ENCODE data around the gene FBP1. TPM values are rescaled to one million over a fixed set of nuclear protein-coding genes. Genes with fewer than 3 reads are reported as not detected.

The FBP1 gene
- total RNA-seq, 1 experiment from 2014 or later = 2.3 TPM

- POLR2A ChIA-PET = no interaction called here
- no peak overlapping the region for H3K27ac Mint-ChIP-seq (ENCODE audit: unreplicated experiment)
These were observed 9.0 kb downstream of the FBP1 start for GRCh38 chr9:94630281-94630680.

DNA sequence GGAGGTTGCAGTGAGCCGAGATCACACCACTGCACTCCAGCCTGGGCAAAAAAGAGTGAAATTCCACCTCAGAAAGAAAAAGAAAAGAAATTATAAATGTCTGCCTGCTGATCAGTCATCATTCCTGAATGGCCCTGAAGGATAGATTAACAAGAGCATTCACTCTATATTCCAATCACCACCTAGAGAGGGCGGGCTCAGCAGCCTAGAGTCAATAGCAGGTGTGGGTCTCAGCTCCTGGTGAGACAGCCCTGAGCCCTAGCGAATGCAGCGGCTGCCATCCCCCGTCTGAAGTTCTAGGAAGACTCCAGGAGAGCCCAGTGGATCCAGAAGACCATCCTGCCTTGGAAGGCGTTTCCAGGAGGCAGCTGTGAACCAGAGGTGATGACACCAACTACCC is 12.0 kb downstream of the FBP1 start:
- Histone ChIP-seq H3K4me3 (ENCODE audit: low read depth, low read length) (no peak overlapping the region), H3K9me3 (no peaks in the 10 kb centered on the region), H3K27me3 (replicated peaks; ENCODE audit: control insufficient read depth, insufficient read depth, low read length) (no peaks in the 10 kb centered on the region), H3K36me3 (ENCODE audit: control insufficient read depth, insufficient read depth, low read length) (no peaks in the 10 kb centered on the region), H3K4me1 (peaks cover 6% of the 10 kb centered on the region)
- BruUV-seq (replicated peaks) = no TSS peak
- H3K9me3 Mint-ChIP-seq (ENCODE audit: unreplicated experiment) = no peaks in the 10 kb centered on the region
- no peak for TF ChIP-seq CTCF (IDR thresholded peaks at IDR 0.05; ENCODE audit: insufficient read depth in 1 of 2, low read depth in 1 of 2, low read length in 1 of 2, severe bottlenecking in 1 of 2, unreplicated experiment in 1 of 2)
- H3K27me3 Mint-ChIP-seq (ENCODE audit: insufficient read depth, unreplicated experiment) = no peaks in the 10 kb centered on the region
- CTCF ChIA-PET = no interaction called here
- POLR2A ChIA-PET = no interaction called here
- DNase-seq = no peak
- H3K4me1 Mint-ChIP-seq (ENCODE audit: low read depth, unreplicated experiment) = peaks cover 6% of the 10 kb centered on the region
- no peak overlapping the region for H3K27ac Mint-ChIP-seq (ENCODE audit: unreplicated experiment)
- no peak overlapping the region for H3K4me3 Mint-ChIP-seq (ENCODE audit: unreplicated experiment)
- no peaks in the 10 kb centered on the region for H3K36me3 Mint-ChIP-seq (ENCODE audit: insufficient read depth, unreplicated experiment)
- intact Hi-C loops (cut with micrococcal nuclease; ENCODE audit: unreplicated experiment) = no loop called here

More at GRCh38 chr9:94630281-94630680, 9.0 kb downstream of the FBP1 start:
- no peaks in the 10 kb centered on the region for H3K9me3 Mint-ChIP-seq (ENCODE audit: unreplicated experiment)
- no peaks in the 10 kb centered on the region for H3K27me3 Mint-ChIP-seq (ENCODE audit: insufficient read depth, unreplicated experiment)
- H3K4me1 Mint-ChIP-seq (ENCODE audit: low read depth, unreplicated experiment) = peaks cover 6% of the 10 kb centered on the region
- H3K4me3 ChIP-seq (ENCODE audit: low read depth, low read length) = no peak overlapping the region
- TF ChIP-seq CTCF (IDR thresholded peaks at IDR 0.05; ENCODE audit: insufficient read depth in 1 of 2, low read depth in 1 of 2, low read length in 1 of 2, severe bottlenecking in 1 of 2, unreplicated experiment in 1 of 2) = no peak
- no peaks in the 10 kb centered on the region for H3K9me3 ChIP-seq
- no TSS peak for BruUV-seq (replicated peaks)
- H3K27me3 ChIP-seq (replicated peaks; ENCODE audit: control insufficient read depth, insufficient read depth, low read length) = no peaks in the 10 kb centered on the region
- no peaks in the 10 kb centered on the region for H3K36me3 ChIP-seq (ENCODE audit: control insufficient read depth, insufficient read depth, low read length)
- no peak overlapping the region for H3K4me3 Mint-ChIP-seq (ENCODE audit: unreplicated experiment)
- CTCF ChIA-PET = no interaction called here
- H3K36me3 Mint-ChIP-seq (ENCODE audit: insufficient read depth, unreplicated experiment) = no peaks in the 10 kb centered on the region
- peaks cover 6% of the 10 kb centered on the region for H3K4me1 ChIP-seq
- intact Hi-C loops (cut with micrococcal nuclease; ENCODE audit: unreplicated experiment) = no loop called here
- DNase-seq = no peak

- no peaks in the 10 kb centered on the region for H3K4me1 ChIP-seq
- DNase-seq = no peak
- no peak overlapping the region for H3K27ac Mint-ChIP-seq (ENCODE audit: unreplicated experiment)
- H3K27me3 ChIP-seq (replicated peaks; ENCODE audit: control insufficient read depth, insufficient read depth, low read length) = no peaks in the 10 kb centered on the region
- H3K36me3 ChIP-seq (ENCODE audit: control insufficient read depth, insufficient read depth, low read length) = no peaks in the 10 kb centered on the region
- no peaks in the 10 kb centered on the region for H3K9me3 Mint-ChIP-seq (ENCODE audit: unreplicated experiment)
- H3K4me3 ChIP-seq (ENCODE audit: low read depth, low read length) = no peak overlapping the region
- no peak overlapping the region for H3K4me3 Mint-ChIP-seq (ENCODE audit: unreplicated experiment)
- no peaks in the 10 kb centered on the region for H3K27me3 Mint-ChIP-seq (ENCODE audit: insufficient read depth, unreplicated experiment)
- ChIA-PET CTCF (no interaction called here), POLR2A (no interaction called here)
- no peak for TF ChIP-seq CTCF (IDR thresholded peaks at IDR 0.05; ENCODE audit: insufficient read depth in 1 of 2, low read depth in 1 of 2, low read length in 1 of 2, severe bottlenecking in 1 of 2, unreplicated experiment in 1 of 2)
- H3K4me1 Mint-ChIP-seq (ENCODE audit: low read depth, unreplicated experiment) = peaks cover 6% of the 10 kb centered on the region
- intact Hi-C loops (cut with micrococcal nuclease; ENCODE audit: unreplicated experiment) = no loop called here
- no peaks in the 10 kb centered on the region for H3K36me3 Mint-ChIP-seq (ENCODE audit: insufficient read depth, unreplicated experiment)
- no TSS peak for BruUV-seq (replicated peaks)
- H3K9me3 ChIP-seq = no peaks in the 10 kb centered on the region
These were observed 13.5 kb downstream of the FBP1 start for GRCh38 chr9:94625835-94626234.
